Measurements from ENCODE around the gene RPL18A.
"Not testable (repeated sequence)": the region's sequence is repeated elsewhere in the genome, so short reads cannot be mapped to it uniquely, and the experiment has no call there.

The RPL18A gene

GRCh38 chr19:17869114-17869608 is 9.5 kb downstream of the RPL18A start:
- DNase-seq, result no peak

DNA sequence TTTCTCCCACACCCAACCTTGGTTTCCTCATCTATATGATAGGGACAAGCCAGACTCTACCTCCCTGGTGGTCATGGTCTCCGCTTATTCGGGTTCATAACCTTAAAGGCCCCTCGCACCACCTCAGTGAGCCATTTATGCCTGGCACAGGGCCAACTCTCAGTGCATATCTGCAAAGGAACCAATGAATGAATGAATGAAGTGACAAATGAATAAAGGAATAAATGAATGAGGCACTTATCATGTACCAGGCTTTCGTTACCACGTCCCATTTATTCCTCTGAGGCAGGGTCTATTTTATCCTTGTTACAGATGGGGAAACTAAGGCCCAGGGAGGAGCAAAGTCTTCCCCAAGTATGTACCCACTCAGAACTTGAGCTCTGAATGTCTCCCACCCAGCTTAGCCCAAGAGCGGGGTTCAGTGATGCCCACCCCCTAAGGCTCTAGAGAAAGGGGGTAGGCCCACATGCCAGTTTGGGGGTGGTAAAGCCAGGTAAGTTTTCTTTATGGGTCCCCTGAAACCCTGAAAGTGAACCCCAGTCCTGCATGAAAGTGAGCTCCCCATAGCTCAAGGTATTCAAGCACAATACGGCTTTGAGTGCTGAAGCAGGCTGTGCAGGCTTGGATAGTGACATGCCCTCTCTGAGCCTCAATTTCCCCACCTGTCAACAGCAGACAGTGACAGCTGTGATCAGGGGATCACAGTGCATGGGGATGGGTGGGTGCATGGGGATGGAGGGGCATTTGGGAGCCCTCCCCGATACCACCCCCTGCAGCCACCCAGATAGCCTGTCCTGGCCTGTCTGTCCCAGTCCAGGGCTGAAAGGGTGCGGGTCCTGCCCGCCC is 11.5 kb downstream of the RPL18A start:
- no peak for DNase-seq

DNA sequence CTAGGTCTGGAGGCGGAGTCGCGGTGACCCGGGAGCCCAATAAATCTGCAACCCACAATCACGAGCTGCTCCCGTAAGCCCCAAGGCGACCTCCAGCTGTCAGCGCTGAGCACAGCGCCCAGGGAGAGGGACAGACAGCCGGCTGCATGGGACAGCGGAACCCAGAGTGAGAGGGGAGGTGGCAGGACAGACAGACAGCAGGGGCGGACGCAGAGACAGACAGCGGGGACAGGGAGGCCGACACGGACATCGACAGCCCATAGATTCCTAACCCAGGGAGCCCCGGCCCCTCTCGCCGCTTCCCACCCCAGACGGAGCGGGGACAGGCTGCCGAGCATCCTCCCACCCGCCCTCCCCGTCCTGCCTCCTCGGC is 12.2 kb downstream of the RPL18A start, which contains the start of gene SLC5A5:
Gene SLC5A5 (plus strand): TSS at position 68 of the 373 bp plus-strand sequence. CDS start 375 bp downstream, outside the sequence.
- no peak for DNase-seq

- no peak for DNase-seq
These were observed 12.7 kb downstream of the RPL18A start for GRCh38 chr19:17872251-17873001.

DNA sequence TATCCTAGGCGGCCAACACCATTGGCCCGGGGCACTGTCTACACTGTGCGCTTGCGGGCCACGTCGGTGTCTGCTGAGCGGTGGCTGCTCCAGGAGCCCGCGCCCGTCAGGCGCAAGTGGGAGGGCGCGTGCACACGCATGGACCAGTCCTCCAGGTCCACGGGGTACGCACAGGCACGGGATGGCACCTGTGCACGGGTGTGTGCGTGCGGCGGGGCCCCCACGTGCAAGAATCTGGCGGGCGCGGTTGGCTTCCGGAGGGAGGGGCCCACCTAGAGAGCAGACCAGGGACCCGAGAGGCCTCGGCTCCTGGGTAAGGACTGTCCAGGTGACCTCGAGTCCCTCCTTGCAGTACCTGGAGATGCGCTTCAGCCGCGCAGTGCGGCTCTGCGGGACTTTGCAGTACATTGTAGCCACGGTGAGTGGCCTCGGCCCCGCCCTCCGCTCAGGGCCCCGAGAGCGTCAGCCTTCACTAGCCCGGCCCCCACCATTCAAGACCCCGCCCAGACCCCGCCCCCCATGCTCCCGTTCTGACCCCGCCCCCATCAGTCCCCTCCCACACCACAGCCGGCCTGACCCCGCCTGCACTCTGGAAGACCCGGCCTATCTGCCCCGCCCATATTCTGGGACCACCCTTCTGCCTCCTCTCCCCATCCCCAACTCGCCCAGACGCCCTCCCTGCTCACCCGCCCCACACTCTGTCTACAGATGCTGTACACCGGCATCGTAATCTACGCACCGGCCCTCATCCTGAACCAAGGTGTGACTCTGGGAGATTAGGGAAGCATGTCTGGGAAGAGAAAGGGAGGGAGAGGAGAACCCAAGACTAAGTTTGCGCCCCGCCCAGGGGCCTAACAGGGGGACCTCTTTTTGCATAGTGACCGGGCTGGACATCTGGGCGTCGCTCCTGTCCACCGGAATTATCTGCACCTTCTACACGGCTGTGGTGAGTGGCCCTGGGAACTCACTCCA is 14.4 kb downstream of the RPL18A start:
- DNase-seq, result no peak

DNA sequence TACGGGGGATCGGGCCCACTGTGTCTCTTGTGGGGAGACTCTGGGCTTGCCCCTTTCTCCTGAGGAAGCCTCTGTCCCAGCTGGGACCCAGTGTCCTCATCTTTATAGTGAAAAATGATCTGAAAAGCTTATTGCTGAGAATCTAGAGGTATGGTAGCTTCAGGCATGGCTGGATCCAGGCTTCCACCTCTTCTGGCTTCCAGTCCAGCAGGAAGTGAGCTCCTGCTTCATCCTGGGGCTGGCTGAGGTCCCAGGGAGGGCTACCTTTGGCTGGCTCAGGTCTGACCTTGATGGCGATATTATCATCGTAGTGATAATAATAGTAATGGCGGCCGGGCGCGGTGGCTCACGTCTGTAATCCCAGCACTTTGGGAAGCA is 15.0 kb downstream of the RPL18A start:
- DNase-seq, result no peak

DNA sequence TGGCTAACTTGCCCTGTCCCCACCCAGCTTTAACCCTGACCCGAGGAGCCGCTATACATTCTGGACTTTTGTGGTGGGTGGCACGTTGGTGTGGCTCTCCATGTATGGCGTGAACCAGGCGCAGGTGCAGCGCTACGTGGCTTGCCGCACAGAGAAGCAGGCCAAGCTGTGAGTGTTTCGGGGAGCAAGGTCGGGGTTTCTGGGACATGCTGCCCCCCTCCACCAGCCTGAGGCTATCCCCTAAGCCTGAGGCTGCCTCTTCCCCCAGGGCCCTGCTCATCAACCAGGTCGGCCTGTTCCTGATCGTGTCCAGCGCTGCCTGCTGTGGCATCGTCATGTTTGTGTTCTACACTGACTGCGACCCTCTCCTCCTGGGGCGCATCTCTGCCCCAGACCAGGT is 18.0 kb downstream of the RPL18A start:
- no peak for DNase-seq

- no peak for DNase-seq
These were observed 19.8 kb downstream of the RPL18A start for GRCh38 chr19:17879466-17879865.

DNA sequence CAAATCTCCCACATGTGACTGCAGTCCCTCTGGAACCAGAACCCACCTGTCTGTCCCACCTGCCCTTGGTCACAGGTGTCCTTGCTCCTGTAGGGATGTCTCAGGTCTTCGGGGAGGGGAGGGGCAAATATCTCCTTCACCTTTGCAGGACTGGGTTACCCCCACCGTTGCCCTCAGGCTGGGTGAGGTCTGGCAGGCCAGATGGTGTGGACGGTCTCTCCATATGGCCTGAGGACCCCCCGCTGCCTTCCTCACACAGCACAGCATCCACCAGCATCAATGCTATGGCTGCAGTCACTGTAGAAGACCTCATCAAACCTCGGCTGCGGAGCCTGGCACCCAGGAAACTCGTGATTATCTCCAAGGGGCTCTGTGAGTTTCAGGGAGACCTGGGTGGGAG is 22.0 kb downstream of the RPL18A start:
- DNase-seq, result no peak

GRCh38 chr19:17883627-17884410 is 24.1 kb downstream of the RPL18A start:
- DNase-seq, result no peak

DNA sequence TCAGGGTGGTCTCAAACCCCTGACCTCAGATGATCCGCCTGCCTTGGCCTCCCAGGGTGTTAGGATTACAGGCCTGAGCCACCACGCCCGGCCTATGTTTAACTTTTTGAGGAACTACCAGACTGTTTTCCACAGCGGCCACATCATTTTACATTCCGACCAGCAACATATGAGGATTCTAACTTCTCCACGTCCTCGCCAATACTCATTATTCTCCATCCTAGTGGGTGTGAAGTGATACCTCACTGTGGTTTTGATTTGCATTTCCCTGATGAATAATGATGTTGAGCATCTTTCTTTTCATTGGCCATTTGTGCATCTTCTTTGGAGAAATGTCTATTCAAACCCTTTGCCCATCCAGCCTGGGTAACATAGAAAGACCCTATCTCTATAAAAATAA is 26.8 kb downstream of the RPL18A start:
- DNase-seq, result no peak

GRCh38 chr19:17887221-17887620 is 27.5 kb downstream of the RPL18A start:
- DNase-seq, result not testable (repeated sequence)

DNA sequence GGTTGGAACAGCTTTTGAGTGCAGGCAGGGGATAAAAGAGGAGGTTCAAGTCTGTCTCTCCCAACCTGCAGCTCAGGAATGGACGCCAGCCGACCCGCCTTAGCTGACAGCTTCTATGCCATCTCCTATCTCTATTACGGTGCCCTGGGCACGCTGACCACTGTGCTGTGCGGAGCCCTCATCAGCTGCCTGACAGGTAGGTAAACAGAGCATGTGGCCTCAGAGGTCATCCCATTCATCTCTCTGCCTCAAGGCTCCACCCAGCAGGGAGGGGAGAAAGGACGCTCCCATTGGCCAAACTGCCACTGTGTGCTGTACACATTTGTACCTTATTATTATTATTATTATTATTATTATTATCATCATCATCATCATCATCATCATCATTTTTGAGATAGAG is 28.6 kb downstream of the RPL18A start:
- no peak for DNase-seq

DNA sequence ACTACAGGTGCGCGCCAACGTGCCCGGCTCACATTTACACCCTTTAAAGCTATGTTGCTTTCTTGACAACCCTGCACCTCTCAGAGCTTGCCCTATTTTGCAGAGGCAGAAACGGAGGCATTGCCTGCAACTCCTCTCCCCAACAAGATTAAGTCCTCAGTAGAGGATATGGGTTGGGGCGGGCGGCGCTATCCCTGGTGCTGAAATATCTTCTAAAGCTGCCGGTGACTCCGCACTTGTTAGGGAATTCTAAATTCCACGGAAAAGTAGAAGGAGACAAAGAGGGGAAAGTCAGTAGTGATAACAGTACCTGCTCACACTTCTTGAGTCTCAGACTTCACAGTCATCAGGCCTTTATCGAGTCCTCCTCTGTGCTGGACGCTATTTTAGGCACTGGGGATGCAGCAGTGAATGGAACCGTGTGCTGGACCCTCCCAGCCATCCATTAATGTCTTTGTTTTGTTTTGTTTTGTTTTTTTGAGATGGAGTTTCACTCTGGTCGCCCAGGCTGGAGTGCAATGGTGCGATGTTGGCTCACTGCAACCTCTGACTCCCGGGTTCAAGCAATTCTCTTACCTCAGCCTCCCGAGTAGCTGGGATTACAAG is 30.0 kb downstream of the RPL18A start:
- no peak for DNase-seq

DNA sequence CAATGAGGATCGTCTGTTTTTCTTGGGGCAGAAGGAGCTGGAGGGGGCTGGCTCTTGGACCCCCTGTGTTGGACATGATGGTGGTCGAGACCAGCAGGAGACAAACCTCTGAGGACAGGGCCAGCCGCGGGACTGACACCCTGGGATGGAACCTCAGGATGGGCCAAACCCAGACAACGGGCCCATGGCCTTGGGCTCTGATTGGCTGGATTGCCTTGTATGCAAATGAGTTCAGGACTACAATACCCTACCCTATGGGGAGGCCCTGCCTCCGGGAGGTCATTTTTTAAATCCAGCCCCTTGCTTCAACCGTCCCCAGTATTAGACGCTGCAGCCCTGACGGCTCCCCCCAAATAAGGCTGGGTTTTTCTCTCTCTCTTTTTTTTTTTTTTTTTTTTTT is 34.1 kb downstream of the RPL18A start:
- no peak for DNase-seq

DNA sequence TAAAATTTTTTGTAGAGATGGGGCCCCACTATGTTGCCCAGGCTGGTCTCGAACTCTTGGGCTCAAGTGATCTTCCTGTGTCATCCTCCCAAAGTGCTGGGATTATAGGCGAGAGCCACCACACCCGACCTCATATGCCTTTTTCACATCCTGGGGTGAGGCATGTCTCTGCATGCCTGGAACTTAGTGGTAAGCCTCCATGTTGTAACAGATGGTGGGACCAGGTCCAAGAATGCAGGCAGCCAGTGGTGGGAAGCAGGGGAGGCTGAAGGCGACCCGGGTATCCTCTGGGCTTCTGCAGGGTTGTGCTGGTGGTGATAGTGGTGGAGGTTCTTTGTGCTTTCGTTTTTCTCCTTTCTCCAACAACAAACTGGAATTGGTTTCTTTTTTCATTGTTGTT is 43.0 kb downstream of the RPL18A start:
- DNase-seq, result no peak

DNA sequence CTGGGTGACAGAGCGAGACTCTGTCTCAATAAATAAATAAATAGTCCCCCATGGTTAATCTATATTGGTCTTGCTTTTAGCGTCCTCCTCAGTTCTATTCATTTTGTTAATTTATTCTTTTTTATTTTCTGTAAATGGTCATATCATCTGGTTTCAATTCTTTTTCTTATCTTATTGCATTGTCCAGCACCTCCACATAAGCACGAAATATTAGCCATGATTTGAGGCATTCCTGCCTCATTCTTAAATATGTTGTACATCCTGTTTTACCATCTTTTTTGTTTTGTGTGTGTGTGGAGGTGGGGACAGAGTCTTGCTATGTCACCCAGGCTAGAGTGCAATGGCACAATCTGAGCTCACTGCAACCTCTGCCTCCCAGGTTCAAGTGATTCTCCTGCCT is 48.5 kb downstream of the RPL18A start:
- no peak for DNase-seq

GRCh38 chr19:17909003-17909732 is 49.5 kb downstream of the RPL18A start:
- no peak for DNase-seq

DNA sequence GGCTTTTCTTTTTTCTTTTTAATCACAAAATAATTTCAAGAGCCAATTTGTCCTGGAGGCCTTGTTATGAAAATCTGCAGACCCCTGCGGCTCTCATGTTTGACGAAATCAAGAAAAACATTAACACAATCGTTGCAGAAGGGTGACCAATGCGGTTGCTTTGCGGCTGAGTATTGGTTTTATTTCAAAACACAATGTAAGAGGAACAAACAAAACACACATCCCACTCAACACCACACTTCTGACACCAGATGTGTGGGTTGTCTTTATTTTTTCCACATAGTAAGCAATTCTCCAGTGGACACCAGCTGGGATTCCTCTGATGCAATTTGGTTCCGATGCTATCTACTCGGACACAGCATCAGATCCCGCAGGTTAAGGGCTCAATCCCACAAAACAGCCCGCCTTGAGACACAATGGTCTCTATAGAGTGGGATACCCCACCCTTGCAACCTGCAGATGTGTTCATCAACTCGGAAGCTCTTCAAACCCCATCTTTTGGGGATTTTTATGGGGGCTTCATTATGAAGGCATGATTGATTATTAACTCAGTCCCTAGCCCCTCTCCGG is 51.2 kb downstream of the RPL18A start:
- no peak for DNase-seq

All from NCI-H1417 treated with DMSO at 0.1 percent for 48 hours (cell line).